Heart left ventricle (tissue), 13 donors: ENCODE measurements around the gene PAGE2.

ENCODE experiments used
- CTCF ChIP-seq, 12 donors: fragments of 200-600 bp; sonication (generic) in 4 of 12; IDR thresholded peaks; one replicate each; pipeline versions ENCODE4 v1.5.0 to v1.8.0; 2018 to 2022; ENCODE audit warnings: antibody characterized with exemption in 12 of 12, mild to moderate bottlenecking in 5 of 12
- POLR2A ChIP-seq, 2 donors: fragments of 450-650 bp; IDR thresholded peaks; one replicate each; pipeline ENCODE4 v1.6.1; 2017; ENCODE audit warnings: antibody characterized with exemption in 2 of 2, mild to moderate bottlenecking in 2 of 2, moderate library complexity in 2 of 2
- donor health status: ischemic (EF 13 %, LVEDD 7.1; RV severe dilation, severe dysfunction).
- donor health status: DM: no; HTN: yes; CAD: no.
- donor health status: DM: no; HTN: no; CAD: no.
- donor health status: ischemic (EF 25% LVEDD 6.9; RV normal size, moderate dysfunction).
- donor health status: ischemic (EF 25% LVEDD 5.7; RV mildly dilated, moderate dysfunction).
- donor health status: ischemic (EF 35%, LVEDD 5.7; RV mildly dilated, moderate dysfunction).
- donor health status: nonischemic (EF 11% LVEDD 7.7; RV severe dilation, severe dysfunction).
- donor health status: DM: yes; HTN: yes; CAD: no.
- donor health status: PGD.
- donor health status: ischemic (EF 29% LVEDD 5.4; RV normal size, mild dysfunction).
- donor health status: nonischemic (EF 23%, LVEDD 6.1; RV moderate dilation, normal function).

GRCh38 chrX:55056820-55057674 lies 31.8 kb upstream of the PAGE2 start:
- TF ChIP-seq CTCF (IDR thresholded peaks at IDR 0.05) (no peak), POLR2A (IDR thresholded peaks at IDR 0.05) (no peak)
